ENCODE results near the gene CDRT15. TPM values are rescaled to one million over a fixed set of nuclear protein-coding genes. Genes with fewer than 3 reads are reported as not detected.
"Not testable (repeated sequence)": the region's sequence is repeated elsewhere in the genome, so short reads cannot be mapped to it uniquely, and the experiment has no call there.

Gene CDRT15
- total RNA-seq, 2 experiments from 2014 or later: not detected

DNA sequence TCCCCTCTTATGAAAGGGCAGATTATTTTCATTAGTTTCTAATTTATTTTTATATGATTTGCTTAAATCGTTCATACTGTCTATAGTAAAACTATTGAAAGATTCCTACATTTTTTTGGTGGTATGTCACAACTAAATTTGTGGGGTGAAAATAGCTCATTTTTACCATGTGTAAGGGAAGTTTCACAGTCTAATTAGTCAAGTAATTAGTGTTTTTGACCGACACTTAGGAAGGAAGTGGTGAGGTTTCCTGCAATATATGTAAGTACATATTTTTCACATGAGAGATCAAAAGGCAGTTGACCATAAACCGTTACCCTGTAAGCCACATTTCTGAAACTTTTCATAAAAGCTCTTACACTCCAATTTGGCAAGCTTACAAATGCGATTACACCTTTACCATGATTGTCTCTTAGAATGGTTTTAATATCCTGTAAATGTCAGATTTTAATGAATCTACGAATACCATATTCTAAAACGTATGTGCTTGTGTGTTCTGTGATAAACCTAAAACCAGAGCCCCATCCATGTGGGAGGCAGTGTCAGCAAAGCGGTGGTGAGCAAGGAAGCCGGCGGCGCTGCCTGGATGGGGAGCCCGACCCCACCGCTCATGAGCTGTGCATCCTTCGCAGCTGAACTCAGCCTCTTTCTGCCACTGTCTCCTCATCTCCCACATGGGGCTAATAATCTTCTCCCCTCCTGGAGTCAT lies 43.9 kb downstream of the CDRT15 start:
- DNase-seq, H3K27me3 Mint-ChIP-seq, POLR2A ChIA-PET, H3K9me3 Mint-ChIP-seq: not testable (repeated sequence)
- peak; percentile 35 for ATAC-seq (ENCODE audit: low read depth)
- H3K4me1 Mint-ChIP-seq: peaks cover 56% of the 10 kb centered on the region
- H3K27ac Mint-ChIP-seq: peak overlapping the region; percentile 87
- peaks cover 26% of the 10 kb centered on the region for H3K36me3 Mint-ChIP-seq
- peak overlapping the region; percentile 59 for H3K4me3 Mint-ChIP-seq

DNA sequence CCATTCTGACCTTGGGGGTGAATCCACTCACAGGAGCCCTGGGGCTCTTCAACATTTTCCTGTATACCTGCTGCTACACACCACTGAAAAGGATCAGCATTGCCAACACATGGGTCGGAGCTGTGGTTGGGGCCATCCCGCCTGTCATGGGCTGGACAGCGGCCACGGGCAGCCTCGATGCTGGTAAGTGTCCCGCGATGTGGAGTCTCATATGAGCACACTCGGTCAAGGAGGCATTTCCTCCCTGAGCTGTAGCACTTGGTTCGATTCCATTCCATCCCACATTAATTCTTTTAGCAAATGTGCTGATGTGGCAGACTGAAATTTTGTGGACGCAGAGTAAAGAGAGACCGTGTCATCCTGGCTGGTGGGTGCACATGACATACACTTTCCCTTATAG lies 44.6 kb downstream of the CDRT15 start:
- Mint-ChIP-seq H3K4me3 (peak overlapping the region; percentile 59), H3K4me1 (peaks cover 49% of the 10 kb centered on the region), H3K36me3 (peaks cover 26% of the 10 kb centered on the region), H3K27ac (peak overlapping the region; percentile 50)
- H3K27me3 Mint-ChIP-seq; POLR2A ChIA-PET; DNase-seq; ATAC-seq (ENCODE audit: low read depth); H3K9me3 Mint-ChIP-seq: not testable (repeated sequence)

GRCh38 chr17:14191469-14191868 lies 45.2 kb downstream of the CDRT15 start:
- peaks cover 44% of the 10 kb centered on the region for H3K4me1 Mint-ChIP-seq
- H3K27ac Mint-ChIP-seq; DNase-seq; H3K9me3 Mint-ChIP-seq; POLR2A ChIA-PET; H3K27me3 Mint-ChIP-seq; ATAC-seq (ENCODE audit: low read depth); H3K4me3 Mint-ChIP-seq: not testable (repeated sequence)
- peaks cover 24% of the 10 kb centered on the region for H3K36me3 Mint-ChIP-seq

- H3K9me3 Mint-ChIP-seq; H3K27ac Mint-ChIP-seq; POLR2A ChIA-PET; DNase-seq; ATAC-seq (ENCODE audit: low read depth); H3K27me3 Mint-ChIP-seq; H3K4me3 Mint-ChIP-seq: not testable (repeated sequence)
- H3K4me1 Mint-ChIP-seq: peaks cover 38% of the 10 kb centered on the region
- H3K36me3 Mint-ChIP-seq: peaks cover 18% of the 10 kb centered on the region
These were observed 45.9 kb downstream of the CDRT15 start for GRCh38 chr17:14190774-14191173.

- DNase-seq; H3K9me3 Mint-ChIP-seq; H3K27ac Mint-ChIP-seq; H3K27me3 Mint-ChIP-seq; ATAC-seq (ENCODE audit: low read depth); H3K4me3 Mint-ChIP-seq; POLR2A ChIA-PET: not testable (repeated sequence)
- H3K4me1 Mint-ChIP-seq: peaks cover 14% of the 10 kb centered on the region
- H3K36me3 Mint-ChIP-seq: peaks cover 15% of the 10 kb centered on the region
These were observed 50.2 kb downstream of the CDRT15 start for GRCh38 chr17:14186443-14186842.

Other genes starting within 250 kb of the CDRT15 start
- 10 to 100 TPM; 17.1 to 19.8 TPM for gene COX10, start 167.4 kb downstream of the CDRT15 start, total RNA-seq
- 10 to 100 TPM in 1 of 2 experiments, 1 to 10 TPM in 1; 9.3 to 10.0 TPM for gene HS3ST3B1, start 64.2 kb upstream of the CDRT15 start, total RNA-seq